Body of pancreas (tissue), 4 donors: ENCODE data around the gene UBE2V1.

Source experiments
- POLR2A ChIP-seq, 3 donors: fragments of 450-650 bp; IDR thresholded peaks; one replicate each; pipeline ENCODE4 v1.6.1; 2016; ENCODE audit warnings: antibody characterized with exemption in 3 of 3, mild to moderate bottlenecking in 2 of 3
- TF ChIP-seq, protein P1 (sequence below), 7 experiments: fragments of 450-650 bp in 4 of 7; fragments of 200-600 bp in 3 of 7; sonication (generic) in 3 of 7; IDR thresholded peaks; one replicate each; pipeline ENCODE4 v1.5.1; 2016 to 2019; ENCODE audit warnings: antibody characterized with exemption in 7 of 7

DNA sequence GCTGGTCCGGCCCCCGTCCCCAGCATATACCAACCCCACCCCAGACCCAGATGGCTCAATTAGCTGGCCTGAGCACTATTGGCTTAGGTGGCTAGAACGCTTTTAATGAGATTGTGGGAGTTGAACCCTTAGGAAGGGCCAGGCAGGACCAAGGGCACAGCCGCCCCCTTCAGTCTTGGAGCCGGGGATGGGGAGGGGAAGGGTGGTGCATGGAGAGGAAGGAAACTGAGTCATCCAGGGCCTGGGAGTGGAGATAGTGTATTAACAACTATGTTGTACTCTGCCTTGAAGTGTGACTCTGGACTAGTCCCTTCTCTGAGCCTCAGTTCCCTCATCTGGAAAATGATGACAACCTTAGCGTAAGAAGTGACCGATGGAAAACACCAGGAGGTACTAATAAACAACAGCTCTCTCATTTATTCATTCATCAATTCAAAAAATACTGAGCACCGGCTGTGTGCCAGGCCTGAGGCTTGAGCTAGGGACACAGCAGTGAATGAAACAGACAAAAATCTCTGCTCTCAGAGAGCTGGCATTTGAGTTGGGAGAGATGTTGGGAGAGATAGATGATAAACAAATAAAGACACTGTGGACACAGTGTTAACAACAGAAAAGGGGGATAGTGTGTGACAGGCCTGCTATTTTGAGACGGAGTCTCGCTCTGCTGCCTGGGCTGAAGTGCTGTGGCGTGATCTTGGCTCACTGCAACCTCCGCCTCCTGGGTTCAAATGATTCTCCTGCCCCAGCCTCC lies 29.0 kb upstream of the UBE2V1 start:
- TF ChIP-seq, protein P1, sequence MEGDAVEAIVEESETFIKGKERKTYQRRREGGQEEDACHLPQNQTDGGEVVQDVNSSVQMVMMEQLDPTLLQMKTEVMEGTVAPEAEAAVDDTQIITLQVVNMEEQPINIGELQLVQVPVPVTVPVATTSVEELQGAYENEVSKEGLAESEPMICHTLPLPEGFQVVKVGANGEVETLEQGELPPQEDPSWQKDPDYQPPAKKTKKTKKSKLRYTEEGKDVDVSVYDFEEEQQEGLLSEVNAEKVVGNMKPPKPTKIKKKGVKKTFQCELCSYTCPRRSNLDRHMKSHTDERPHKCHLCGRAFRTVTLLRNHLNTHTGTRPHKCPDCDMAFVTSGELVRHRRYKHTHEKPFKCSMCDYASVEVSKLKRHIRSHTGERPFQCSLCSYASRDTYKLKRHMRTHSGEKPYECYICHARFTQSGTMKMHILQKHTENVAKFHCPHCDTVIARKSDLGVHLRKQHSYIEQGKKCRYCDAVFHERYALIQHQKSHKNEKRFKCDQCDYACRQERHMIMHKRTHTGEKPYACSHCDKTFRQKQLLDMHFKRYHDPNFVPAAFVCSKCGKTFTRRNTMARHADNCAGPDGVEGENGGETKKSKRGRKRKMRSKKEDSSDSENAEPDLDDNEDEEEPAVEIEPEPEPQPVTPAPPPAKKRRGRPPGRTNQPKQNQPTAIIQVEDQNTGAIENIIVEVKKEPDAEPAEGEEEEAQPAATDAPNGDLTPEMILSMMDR (IDR thresholded peaks at IDR 0.05) = no peak
- no peak for TF ChIP-seq POLR2A (IDR thresholded peaks at IDR 0.05)
